GM18511 (cell line): ENCODE results near the gene SLC16A3.
A peak's percentile ranks its signal among the peaks of the same experiment; 100 is the strongest.
"Not testable (repeated sequence)": the region's sequence is repeated elsewhere in the genome, so short reads cannot be mapped to it uniquely, and the experiment has no call there.

ENCODE experiments used
- ATAC-seq: cut with Tn5 transposase; IDR thresholded peaks from one replicate; pipeline ENCODE4 v1.9.1; 2021; ENCODE audit warnings: mild to moderate bottlenecking, moderate library complexity; ENCODE audit not compliant: unreplicated experiment

Gene SLC16A3

GRCh38 chr17:82228842-82229697 lies at the start of gene SLC16A3:
TSS of gene SLC16A3 (plus strand) at chr17:82229042. CDS start at chr17:82236009, 6,967 bp downstream.
- peak; percentile 50 for ATAC-seq

DNA sequence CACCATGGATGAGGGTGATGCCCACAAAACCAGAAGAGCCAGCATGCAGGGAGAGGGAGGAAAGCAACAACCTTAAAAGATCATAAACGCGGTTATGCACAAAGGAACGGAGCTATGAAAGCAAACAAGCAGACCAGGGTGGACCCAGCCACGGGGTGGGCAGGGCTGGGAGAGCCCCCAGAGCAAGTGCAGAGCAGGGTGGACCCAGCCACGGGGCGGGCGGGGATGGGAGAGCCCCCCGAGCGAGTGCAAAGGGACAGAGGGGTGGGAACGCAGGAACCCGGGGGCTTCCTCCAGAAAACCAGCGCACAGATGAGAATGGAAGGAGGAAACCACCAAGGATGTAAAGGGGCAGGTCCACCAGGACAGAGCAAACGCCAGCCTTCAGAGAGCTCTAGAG lies 49.4 kb upstream of the SLC16A3 start:
- ATAC-seq = no peak

DNA sequence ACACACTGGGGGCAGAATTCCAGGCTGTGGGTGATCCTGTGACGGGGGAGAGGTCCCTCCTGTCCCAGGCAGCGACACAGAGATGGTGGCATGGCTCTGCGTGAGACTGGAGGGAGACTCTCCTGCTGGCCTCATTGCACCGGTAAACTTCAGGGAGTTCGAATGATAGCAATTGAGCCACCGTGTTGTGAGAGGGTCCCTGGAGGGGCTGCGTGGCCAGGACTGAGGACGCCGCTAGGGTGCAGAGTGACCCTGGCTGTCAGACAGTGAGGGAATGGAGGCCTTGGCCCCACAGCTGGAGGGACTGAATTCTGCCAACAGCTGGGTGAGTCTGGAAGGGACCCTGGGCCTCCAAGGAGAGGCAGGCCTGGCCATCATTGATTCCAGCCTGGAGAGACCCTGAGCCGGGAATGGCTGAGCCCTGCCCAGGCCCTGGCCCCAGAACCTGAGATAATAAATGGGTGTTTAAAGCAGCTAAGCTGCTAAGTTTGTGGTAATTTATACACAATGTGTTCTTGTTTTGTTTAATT lies 48.8 kb upstream of the SLC16A3 start:
- no peak for ATAC-seq

GRCh38 chr17:82180776-82181528 lies 47.9 kb upstream of the SLC16A3 start:
- no peak for ATAC-seq

GRCh38 chr17:82184761-82185160 lies 44.1 kb upstream of the SLC16A3 start:
- ATAC-seq = no peak

GRCh38 chr17:82186221-82186620 lies 42.6 kb upstream of the SLC16A3 start:
- ATAC-seq = no peak

DNA sequence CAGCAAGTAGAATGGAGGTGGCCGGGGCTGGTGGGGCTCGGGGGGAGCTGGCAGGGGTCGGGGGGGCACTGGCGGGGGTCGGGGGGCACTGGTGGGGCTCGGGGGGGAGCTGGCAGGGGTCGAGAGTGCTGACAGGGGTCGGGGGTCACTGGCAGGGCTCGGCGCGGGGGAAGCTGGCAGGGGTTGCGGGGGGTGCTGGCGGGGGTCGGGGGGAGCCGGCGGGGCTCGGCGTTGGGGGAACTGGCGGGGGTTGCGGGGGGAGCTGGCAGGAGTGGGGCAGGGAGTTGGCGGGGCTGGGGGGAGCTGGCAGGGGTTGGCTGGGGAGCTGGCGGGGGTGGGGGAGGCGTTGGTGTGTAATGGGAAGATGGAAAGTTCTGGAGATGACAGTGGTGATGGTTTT lies 41.3 kb upstream of the SLC16A3 start:
- ATAC-seq = no peak

- no peak for ATAC-seq
Measured at GRCh38 chr17:82188001-82188961, 40.6 kb upstream of the SLC16A3 start.

- ATAC-seq = not testable (repeated sequence)
Measured at GRCh38 chr17:82193050-82193449, 35.8 kb upstream of the SLC16A3 start.

DNA sequence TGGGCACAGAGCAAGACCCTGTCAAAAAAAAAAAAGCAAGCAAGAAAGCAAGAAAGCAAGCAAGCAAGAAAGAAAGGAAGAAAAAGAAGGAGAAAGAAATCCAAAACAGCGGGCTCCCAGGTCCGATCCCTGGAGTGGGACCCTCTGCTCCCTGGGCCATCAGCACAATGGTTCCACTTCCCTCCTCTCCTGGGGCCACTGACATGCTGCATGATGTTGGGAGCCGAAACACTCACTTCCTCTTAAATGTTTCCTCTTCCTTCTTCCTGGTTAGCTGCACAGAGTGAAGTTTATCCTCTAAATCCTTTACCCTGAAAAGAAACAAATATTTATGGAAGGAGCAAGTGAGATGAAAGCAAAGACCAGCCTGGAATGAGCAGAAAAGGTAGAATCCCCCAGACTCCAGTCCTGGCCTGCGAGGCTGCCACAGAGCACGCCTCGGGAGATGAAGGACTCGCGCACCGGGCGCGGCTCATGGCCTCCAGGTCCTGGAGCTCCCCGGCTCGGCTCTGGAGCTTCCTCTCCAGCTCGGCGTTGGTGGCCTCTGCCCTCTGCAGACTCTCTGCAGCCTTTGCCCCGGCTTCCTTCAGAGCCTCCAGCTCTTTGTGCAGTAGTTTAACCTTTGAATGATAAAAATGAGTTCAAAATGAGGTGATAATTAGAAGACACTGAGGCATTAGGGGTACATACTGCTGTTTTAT lies 35.2 kb upstream of the SLC16A3 start:
- no peak for ATAC-seq

- ATAC-seq = no peak
Measured at GRCh38 chr17:82194765-82195164, 34.1 kb upstream of the SLC16A3 start.

DNA sequence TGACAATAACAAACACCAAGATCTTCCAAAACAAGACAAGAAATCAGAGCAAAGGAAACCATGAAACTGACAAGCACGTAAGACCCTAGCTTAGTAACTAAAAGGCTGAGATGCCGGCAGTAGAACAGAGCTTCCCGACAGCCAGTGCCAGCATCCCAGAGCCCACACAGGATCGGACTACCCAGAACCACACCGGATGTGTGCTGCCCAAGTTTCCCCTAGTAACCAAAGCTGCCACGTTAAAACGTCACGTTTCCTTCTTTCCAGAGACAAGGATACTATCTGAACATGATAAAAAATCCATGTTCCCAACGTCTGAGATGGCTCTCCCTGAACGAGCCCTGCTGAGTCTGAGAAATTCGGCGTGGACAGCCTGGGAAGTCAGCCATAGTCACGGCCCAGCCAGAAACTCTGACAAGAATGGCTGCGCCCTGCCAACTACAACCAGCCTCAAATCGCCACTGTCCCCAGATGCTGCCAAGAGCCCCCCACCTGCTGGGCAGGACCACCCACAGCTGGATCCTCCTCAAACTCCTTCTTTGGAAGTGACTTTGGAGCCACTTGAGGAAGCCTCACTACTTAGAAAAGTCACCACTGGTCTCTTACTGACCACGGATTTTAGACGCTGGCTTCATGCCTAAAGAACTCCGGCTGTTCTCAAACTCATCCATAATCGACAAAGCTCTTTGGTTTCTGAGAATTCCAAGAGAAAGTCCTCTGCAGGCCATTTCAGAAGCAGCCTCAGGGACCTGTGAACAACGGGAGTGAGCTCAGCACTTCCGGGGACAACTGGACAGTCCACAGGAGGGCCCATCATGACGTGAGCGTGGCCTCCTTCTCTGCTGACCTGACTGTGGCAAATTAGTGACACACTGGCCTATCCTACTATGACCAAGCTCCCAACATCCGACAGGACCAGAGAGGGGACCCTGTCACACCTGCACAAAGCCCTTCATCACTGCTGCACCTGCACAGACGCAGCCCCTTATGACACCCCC lies 32.9 kb upstream of the SLC16A3 start:
- ATAC-seq = no peak

- ATAC-seq = no peak
Measured at GRCh38 chr17:82198092-82198491, 30.8 kb upstream of the SLC16A3 start.

- ATAC-seq = no peak
Measured at GRCh38 chr17:82199496-82199895, 29.3 kb upstream of the SLC16A3 start.

DNA sequence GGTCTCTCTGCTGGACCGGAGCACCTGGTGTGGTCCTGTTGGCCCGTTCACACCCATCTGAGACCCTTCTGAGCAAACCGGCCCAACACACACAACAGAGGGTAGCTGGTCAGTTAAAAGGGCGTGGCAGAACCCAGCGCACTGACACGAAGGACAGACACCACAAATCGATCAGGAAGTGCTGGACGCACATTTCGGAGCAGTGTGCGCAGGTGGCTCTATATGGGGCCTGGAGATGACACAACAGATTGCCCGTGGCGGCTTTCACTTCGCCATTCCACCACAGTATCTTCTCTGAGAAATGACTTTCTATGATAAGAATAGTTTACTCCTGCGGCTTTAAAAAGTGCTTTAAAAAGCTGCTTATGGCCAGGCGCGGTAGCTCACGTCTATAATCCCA lies 28.7 kb upstream of the SLC16A3 start:
- no peak for ATAC-seq

GRCh38 chr17:82200743-82201497 lies 27.9 kb upstream of the SLC16A3 start:
- no peak for ATAC-seq

DNA sequence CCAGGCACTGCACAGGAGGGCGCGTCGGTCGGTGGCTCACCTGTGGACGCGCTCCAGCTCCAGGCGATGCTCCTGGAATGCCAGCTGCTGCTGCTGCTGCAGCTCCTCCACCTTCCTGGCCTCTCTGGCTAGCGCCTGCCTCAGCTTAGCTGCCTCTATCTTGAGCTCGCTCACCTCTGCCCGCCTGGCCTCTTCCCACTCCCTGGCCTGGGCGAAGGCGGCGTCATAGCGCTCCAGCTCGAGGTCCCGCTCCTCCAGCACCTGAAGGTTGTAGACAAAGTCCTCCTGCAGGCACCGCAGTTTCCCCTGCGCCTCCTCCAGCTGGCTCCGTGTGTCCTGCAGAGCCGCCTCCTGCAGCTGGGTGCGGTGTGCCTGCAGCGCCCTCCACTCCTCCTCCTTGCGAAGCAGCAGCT lies 27.3 kb upstream of the SLC16A3 start:
- no peak for ATAC-seq

- no peak for ATAC-seq
Measured at GRCh38 chr17:82202981-82203380, 25.9 kb upstream of the SLC16A3 start.
